ENCODE data around the gene NVL.
"Not testable (repeated sequence)": the region's sequence is repeated elsewhere in the genome, so short reads cannot be mapped to it uniquely, and the experiment has no call there.

NVL gene

GRCh38 chr1:224353975-224354925 lies 24.3 kb upstream of the NVL start:
- Histone ChIP-seq H3K36me3 (no peaks in the 10 kb centered on the region), H3K27me3 (no peaks in the 10 kb centered on the region), H3K4me3 (ENCODE audit: low read depth in 1 of 2, low read length in 1 of 2) (no peak overlapping the region), H3K4me1 (ENCODE audit: control insufficient read depth in 1 of 2, insufficient read depth in 1 of 2, low read depth in 1 of 2, low read length in 1 of 2) (peaks cover 25 to 26% of the 10 kb centered on the region in 2 experiments), H3K9me3 (no peaks in the 10 kb centered on the region), H3K27ac (no peak overlapping the region)
- TF ChIP-seq, protein P1, sequence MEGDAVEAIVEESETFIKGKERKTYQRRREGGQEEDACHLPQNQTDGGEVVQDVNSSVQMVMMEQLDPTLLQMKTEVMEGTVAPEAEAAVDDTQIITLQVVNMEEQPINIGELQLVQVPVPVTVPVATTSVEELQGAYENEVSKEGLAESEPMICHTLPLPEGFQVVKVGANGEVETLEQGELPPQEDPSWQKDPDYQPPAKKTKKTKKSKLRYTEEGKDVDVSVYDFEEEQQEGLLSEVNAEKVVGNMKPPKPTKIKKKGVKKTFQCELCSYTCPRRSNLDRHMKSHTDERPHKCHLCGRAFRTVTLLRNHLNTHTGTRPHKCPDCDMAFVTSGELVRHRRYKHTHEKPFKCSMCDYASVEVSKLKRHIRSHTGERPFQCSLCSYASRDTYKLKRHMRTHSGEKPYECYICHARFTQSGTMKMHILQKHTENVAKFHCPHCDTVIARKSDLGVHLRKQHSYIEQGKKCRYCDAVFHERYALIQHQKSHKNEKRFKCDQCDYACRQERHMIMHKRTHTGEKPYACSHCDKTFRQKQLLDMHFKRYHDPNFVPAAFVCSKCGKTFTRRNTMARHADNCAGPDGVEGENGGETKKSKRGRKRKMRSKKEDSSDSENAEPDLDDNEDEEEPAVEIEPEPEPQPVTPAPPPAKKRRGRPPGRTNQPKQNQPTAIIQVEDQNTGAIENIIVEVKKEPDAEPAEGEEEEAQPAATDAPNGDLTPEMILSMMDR (IDR thresholded peaks at IDR 0.05), result no peak

DNA sequence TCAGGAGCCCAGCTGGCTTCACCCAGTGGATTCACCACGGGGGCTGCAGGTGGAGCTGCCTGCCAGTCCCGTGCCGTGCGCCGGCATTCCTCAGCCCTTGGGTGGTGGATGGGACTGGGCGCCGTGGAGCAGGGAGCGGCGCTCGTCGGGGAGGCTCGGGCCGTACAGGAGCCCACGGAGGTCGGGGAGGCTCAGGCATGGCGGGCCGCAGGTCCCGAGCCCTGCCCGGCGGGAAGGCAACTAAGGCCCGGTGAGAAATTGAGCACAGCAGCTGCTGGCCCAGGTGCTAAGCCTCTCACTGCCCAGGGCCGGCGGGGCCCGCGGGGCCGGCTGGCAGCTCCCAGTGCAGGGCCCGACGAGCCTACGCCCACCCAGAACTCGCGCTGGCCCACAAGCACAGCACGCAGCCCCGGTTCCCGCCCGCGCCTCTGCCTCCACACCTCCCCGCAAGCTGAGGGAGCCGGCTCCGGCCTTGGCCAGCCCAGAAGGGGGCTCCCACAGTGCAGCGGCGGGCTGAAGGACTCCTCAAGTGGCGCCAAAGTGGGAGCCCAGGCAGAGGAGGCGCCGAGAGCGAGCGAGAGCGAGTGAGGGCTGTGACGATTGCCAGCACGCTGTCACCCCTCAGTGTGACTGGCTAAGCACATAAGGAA lies 22.6 kb upstream of the NVL start:
- H3K27me3 ChIP-seq; H3K36me3 ChIP-seq; H3K9me3 ChIP-seq; H3K27ac ChIP-seq; H3K4me1 ChIP-seq (ENCODE audit: control insufficient read depth in 1 of 2, insufficient read depth in 1 of 2, low read depth in 1 of 2, low read length in 1 of 2); H3K4me3 ChIP-seq (ENCODE audit: low read depth in 1 of 2, low read length in 1 of 2): not testable (repeated sequence)

GRCh38 chr1:224349716-224350115 lies 19.7 kb upstream of the NVL start:
- not testable (repeated sequence) for H3K4me1 ChIP-seq (ENCODE audit: control insufficient read depth in 1 of 2, insufficient read depth in 1 of 2, low read depth in 1 of 2, low read length in 1 of 2); H3K4me3 ChIP-seq (ENCODE audit: low read depth in 1 of 2, low read length in 1 of 2); H3K27me3 ChIP-seq; H3K36me3 ChIP-seq; H3K27ac ChIP-seq; H3K9me3 ChIP-seq

DNA sequence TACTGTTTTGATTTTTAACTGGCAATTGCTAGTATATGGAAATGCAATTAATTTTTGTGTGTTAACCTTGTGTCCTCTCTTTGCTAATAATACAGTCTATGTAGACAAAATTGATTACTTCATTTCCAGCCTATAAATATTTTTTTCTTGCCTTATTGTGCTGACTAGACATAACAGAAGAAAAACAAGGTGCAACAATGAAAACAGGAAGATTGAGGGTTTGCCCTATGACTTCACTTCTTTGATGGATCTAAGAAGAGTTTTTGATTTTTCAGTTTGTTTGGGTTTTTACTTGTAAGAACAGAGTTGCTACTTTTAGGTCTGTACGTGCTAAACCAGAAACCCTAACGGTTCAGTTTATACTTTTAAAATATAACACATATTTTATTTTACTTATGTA lies 18.2 kb upstream of the NVL start:
- Histone ChIP-seq H3K27ac (no peak overlapping the region), H3K9me3 (peaks cover 13% of the 10 kb centered on the region), H3K36me3 (no peaks in the 10 kb centered on the region), H3K4me3 (ENCODE audit: low read depth in 1 of 2, low read length in 1 of 2) (no peak overlapping the region), H3K27me3 (no peaks in the 10 kb centered on the region), H3K4me1 (ENCODE audit: control insufficient read depth in 1 of 2, insufficient read depth in 1 of 2, low read depth in 1 of 2, low read length in 1 of 2) (no peaks in the 10 kb centered on the region)
- TF ChIP-seq, protein P1 (IDR thresholded peaks at IDR 0.05), result no peak

- H3K4me3 ChIP-seq (ENCODE audit: low read depth in 1 of 2, low read length in 1 of 2), result no peak overlapping the region
- H3K27ac ChIP-seq, result no peak overlapping the region
- H3K36me3 ChIP-seq, result no peaks in the 10 kb centered on the region
- peaks cover 13% of the 10 kb centered on the region for H3K9me3 ChIP-seq
- no peaks in the 10 kb centered on the region for H3K27me3 ChIP-seq
- TF ChIP-seq, protein P1 (IDR thresholded peaks at IDR 0.05), result no peak
- H3K4me1 ChIP-seq (ENCODE audit: control insufficient read depth in 1 of 2, insufficient read depth in 1 of 2, low read depth in 1 of 2, low read length in 1 of 2), result peaks cover 6 to 10% of the 10 kb centered on the region in 2 experiments
Measured at GRCh38 chr1:224343679-224344078, 13.7 kb upstream of the NVL start.

- peaks cover 13% of the 10 kb centered on the region for H3K9me3 ChIP-seq
- H3K27me3 ChIP-seq, H3K27ac ChIP-seq, H3K36me3 ChIP-seq: not testable (repeated sequence)
- peak overlapping the region; percentile 50 to 63 for H3K4me3 ChIP-seq (ENCODE audit: low read depth in 1 of 2, low read length in 1 of 2)
- peaks cover 6 to 11% of the 10 kb centered on the region in 2 experiments for H3K4me1 ChIP-seq (ENCODE audit: control insufficient read depth in 1 of 2, insufficient read depth in 1 of 2, low read depth in 1 of 2, low read length in 1 of 2)
Measured at GRCh38 chr1:224340453-224341384, 10.7 kb upstream of the NVL start.

Data from neutrophil (primary cell).